ENCODE results near the gene KTN1. TPM values are rescaled to one million over a fixed set of nuclear protein-coding genes. Genes with fewer than 3 reads are reported as not detected.

KTN1 gene
- total and polyA plus RNA-seq, 2 experiments from 2014 or later: 124 to 607 TPM

DNA sequence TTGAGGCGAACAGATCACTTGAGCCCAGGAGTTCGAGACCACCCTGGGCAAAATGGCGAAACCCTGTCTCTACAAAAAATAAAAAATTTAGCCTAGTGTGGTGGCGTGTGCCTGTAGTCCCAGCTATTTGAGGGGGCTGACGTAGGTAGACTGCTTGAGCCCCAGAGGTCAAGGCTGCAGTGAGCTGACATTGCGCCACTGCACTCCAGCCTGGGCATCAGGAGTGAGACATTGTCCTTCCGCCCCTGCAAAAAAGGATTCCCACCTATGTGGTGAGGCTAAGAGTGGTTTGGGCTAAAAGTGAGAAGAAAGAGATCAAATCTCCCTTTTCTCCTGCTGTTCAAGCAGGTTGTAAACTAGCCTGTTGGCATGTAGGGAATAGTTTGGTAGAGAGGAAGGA, 5.0 kb upstream of the KTN1 start:
- no peak for DNase-seq (ENCODE audit: low spot score)
- Histone ChIP-seq H3K27me3 (ENCODE audit: insufficient read depth) (no peaks in the 10 kb centered on the region), H3K9me2 (ENCODE audit: insufficient read depth) (no peaks in the 10 kb centered on the region), H3K79me2 (replicated peaks; ENCODE audit: insufficient read depth) (peaks cover 11% of the 10 kb centered on the region; the same call in 1 of the 2 replicates), H4K20me1 (replicated peaks; ENCODE audit: insufficient read depth) (no peaks in the 10 kb centered on the region), H3K4me3 (no peak overlapping the region), H3K36me3 (ENCODE audit: insufficient read depth) (no peaks in the 10 kb centered on the region), H3K27ac (ENCODE audit: low read depth) (no peak overlapping the region), H3K4me2 (no peak overlapping the region), H3F3A (replicated peaks; ENCODE audit: low read depth) (peaks cover 3% of the 10 kb centered on the region; the same call in 1 of the 2 replicates), H3K4me1 (ENCODE audit: insufficient read depth) (0 out of 2 replicates have a peak, but pooled peaks cover 3% of the 10 kb centered on the region), H2AFZ (no peak overlapping the region)
- Mint-ChIP-seq H3K4me3 (no peak overlapping the region), H3K36me3 (ENCODE audit: low read depth) (peaks cover 4% of the 10 kb centered on the region), H3K4me1 (peaks cover 12% of the 10 kb centered on the region; the same call in 2 of the 3 replicates), H3K9me3 (no peaks in the 10 kb centered on the region), H3K27me3 (ENCODE audit: insufficient read depth, low read depth, poor library complexity) (peaks cover 4% of the 10 kb centered on the region), H3K27ac (no peak overlapping the region)
- ATAC-seq: no peak
- TF ChIP-seq ZNF114 (CRISPR knock-in tag; IDR thresholded peaks at IDR 0.05): no peak
- TF ChIP-seq, protein P1, sequence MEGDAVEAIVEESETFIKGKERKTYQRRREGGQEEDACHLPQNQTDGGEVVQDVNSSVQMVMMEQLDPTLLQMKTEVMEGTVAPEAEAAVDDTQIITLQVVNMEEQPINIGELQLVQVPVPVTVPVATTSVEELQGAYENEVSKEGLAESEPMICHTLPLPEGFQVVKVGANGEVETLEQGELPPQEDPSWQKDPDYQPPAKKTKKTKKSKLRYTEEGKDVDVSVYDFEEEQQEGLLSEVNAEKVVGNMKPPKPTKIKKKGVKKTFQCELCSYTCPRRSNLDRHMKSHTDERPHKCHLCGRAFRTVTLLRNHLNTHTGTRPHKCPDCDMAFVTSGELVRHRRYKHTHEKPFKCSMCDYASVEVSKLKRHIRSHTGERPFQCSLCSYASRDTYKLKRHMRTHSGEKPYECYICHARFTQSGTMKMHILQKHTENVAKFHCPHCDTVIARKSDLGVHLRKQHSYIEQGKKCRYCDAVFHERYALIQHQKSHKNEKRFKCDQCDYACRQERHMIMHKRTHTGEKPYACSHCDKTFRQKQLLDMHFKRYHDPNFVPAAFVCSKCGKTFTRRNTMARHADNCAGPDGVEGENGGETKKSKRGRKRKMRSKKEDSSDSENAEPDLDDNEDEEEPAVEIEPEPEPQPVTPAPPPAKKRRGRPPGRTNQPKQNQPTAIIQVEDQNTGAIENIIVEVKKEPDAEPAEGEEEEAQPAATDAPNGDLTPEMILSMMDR (conservative IDR thresholded peaks at IDR 0.05; ENCODE audit: low read depth in 2 of 2): no peak
- TF ChIP-seq POLR2AphosphoS5 (IDR thresholded peaks at IDR 0.05; ENCODE audit: low read depth): no peak
- TF ChIP-seq, protein P2, sequence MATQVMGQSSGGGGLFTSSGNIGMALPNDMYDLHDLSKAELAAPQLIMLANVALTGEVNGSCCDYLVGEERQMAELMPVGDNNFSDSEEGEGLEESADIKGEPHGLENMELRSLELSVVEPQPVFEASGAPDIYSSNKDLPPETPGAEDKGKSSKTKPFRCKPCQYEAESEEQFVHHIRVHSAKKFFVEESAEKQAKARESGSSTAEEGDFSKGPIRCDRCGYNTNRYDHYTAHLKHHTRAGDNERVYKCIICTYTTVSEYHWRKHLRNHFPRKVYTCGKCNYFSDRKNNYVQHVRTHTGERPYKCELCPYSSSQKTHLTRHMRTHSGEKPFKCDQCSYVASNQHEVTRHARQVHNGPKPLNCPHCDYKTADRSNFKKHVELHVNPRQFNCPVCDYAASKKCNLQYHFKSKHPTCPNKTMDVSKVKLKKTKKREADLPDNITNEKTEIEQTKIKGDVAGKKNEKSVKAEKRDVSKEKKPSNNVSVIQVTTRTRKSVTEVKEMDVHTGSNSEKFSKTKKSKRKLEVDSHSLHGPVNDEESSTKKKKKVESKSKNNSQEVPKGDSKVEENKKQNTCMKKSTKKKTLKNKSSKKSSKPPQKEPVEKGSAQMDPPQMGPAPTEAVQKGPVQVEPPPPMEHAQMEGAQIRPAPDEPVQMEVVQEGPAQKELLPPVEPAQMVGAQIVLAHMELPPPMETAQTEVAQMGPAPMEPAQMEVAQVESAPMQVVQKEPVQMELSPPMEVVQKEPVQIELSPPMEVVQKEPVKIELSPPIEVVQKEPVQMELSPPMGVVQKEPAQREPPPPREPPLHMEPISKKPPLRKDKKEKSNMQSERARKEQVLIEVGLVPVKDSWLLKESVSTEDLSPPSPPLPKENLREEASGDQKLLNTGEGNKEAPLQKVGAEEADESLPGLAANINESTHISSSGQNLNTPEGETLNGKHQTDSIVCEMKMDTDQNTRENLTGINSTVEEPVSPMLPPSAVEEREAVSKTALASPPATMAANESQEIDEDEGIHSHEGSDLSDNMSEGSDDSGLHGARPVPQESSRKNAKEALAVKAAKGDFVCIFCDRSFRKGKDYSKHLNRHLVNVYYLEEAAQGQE (IDR thresholded peaks at IDR 0.05; ENCODE audit: unreplicated experiment): no peak
- no peak for TF ChIP-seq CREB1 (CRISPR knock-in tag; IDR thresholded peaks at IDR 0.05; ENCODE audit: low read depth)
- no peak for TF ChIP-seq ZNF331 (CRISPR knock-in tag; IDR thresholded peaks at IDR 0.05; ENCODE audit: low read depth)
- TF ChIP-seq STAT1 (IDR thresholded peaks at IDR 0.05; ENCODE audit: unreplicated experiment): no peak
- no peak for TF ChIP-seq JUNB (IDR thresholded peaks at IDR 0.05; ENCODE audit: unreplicated experiment)
- no peak for TF ChIP-seq NANOG (IDR thresholded peaks at IDR 0.05; ENCODE audit: borderline replicate concordance)
- TF ChIP-seq, protein P3, sequence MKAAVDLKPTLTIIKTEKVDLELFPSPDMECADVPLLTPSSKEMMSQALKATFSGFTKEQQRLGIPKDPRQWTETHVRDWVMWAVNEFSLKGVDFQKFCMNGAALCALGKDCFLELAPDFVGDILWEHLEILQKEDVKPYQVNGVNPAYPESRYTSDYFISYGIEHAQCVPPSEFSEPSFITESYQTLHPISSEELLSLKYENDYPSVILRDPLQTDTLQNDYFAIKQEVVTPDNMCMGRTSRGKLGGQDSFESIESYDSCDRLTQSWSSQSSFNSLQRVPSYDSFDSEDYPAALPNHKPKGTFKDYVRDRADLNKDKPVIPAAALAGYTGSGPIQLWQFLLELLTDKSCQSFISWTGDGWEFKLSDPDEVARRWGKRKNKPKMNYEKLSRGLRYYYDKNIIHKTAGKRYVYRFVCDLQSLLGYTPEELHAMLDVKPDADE (IDR thresholded peaks at IDR 0.05): no peak
- TF ChIP-seq EZH2 (IDR thresholded peaks at IDR 0.05; ENCODE audit: low read depth, unreplicated experiment): no peak
- TF ChIP-seq EZH2phosphoT487 (IDR thresholded peaks at IDR 0.05; ENCODE audit: unreplicated experiment): no peak
- TF ChIP-seq, protein P4, sequence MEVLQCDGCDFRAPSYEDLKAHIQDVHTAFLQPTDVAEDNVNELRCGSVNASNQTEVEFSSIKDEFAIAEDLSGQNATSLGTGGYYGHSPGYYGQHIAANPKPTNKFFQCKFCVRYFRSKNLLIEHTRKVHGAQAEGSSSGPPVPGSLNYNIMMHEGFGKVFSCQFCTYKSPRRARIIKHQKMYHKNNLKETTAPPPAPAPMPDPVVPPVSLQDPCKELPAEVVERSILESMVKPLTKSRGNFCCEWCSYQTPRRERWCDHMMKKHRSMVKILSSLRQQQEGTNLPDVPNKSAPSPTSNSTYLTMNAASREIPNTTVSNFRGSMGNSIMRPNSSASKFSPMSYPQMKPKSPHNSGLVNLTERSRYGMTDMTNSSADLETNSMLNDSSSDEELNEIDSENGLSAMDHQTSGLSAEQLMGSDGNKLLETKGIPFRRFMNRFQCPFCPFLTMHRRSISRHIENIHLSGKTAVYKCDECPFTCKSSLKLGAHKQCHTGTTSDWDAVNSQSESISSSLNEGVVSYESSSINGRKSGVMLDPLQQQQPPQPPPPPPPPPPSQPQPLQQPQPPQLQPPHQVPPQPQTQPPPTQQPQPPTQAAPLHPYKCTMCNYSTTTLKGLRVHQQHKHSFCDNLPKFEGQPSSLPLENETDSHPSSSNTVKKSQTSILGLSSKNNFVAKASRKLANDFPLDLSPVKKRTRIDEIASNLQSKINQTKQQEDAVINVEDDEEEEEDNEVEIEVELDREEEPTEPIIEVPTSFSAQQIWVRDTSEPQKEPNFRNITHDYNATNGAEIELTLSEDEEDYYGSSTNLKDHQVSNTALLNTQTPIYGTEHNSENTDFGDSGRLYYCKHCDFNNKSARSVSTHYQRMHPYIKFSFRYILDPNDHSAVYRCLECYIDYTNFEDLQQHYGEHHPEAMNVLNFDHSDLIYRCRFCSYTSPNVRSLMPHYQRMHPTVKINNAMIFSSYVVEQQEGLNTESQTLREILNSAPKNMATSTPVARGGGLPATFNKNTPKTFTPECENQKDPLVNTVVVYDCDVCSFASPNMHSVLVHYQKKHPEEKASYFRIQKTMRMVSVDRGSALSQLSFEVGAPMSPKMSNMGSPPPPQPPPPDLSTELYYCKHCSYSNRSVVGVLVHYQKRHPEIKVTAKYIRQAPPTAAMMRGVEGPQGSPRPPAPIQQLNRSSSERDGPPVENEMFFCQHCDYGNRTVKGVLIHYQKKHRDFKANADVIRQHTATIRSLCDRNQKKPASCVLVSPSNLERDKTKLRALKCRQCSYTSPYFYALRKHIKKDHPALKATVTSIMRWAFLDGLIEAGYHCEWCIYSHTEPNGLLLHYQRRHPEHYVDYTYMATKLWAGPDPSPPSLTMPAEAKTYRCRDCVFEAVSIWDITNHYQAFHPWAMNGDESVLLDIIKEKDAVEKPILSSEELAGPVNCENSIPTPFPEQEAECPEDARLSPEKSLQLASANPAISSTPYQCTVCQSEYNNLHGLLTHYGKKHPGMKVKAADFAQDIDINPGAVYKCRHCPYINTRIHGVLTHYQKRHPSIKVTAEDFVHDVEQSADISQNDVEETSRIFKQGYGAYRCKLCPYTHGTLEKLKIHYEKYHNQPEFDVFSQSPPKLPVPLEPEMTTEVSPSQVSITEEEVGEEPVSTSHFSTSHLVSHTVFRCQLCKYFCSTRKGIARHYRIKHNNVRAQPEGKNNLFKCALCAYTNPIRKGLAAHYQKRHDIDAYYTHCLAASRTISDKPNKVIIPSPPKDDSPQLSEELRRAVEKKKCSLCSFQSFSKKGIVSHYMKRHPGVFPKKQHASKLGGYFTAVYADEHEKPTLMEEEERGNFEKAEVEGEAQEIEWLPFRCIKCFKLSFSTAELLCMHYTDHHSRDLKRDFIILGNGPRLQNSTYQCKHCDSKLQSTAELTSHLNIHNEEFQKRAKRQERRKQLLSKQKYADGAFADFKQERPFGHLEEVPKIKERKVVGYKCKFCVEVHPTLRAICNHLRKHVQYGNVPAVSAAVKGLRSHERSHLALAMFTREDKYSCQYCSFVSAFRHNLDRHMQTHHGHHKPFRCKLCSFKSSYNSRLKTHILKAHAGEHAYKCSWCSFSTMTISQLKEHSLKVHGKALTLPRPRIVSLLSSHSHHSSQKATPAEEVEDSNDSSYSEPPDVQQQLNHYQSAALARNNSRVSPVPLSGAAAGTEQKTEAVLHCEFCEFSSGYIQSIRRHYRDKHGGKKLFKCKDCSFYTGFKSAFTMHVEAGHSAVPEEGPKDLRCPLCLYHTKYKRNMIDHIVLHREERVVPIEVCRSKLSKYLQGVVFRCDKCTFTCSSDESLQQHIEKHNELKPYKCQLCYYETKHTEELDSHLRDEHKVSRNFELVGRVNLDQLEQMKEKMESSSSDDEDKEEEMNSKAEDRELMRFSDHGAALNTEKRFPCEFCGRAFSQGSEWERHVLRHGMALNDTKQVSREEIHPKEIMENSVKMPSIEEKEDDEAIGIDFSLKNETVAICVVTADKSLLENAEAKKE (CRISPR knock-in tag; IDR thresholded peaks at IDR 0.05): no peak
